ENCODE results near the gene ENOX2.

The ENOX2 gene

DNA sequence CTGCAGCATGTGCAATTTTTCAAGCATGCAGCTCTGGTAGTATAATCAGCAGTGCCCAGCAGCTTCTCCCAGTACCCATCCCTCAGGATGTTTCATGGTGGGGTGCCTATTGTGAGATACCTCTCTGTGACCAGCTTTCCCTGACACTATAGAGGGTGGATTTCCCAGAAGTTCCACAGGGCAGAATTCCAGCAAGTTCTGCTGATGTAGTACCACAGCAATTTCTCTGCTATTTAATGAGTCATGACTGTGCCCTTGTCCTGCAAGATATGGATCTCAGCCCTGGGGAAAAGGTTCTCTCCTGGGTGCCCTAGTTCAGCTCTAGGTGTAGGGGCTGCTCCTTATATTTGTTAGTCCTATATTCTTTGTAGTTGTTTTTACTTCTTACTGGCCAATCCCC, 174.8 kb downstream of the ENOX2 start:
- Histone ChIP-seq H4K20me1 (ENCODE audit: insufficient read depth, low read length) (no peaks in the 10 kb centered on the region), H3K9ac (ENCODE audit: low read depth, low read length) (no peak overlapping the region), H3K9me3 (ENCODE audit: insufficient read depth, low read length, severe bottlenecking) (peaks cover 2% of the 10 kb centered on the region), H3K27me3 (ENCODE audit: insufficient read depth, low read length, poor library complexity) (no peaks in the 10 kb centered on the region), H3K27ac (ENCODE audit: low read length) (no peak overlapping the region), H3K4me2 (ENCODE audit: insufficient read depth, low read length) (no peak overlapping the region), H3K36me3 (ENCODE audit: insufficient read depth, low read length) (no peaks in the 10 kb centered on the region), H3K4me1 (ENCODE audit: insufficient read depth, low read length) (no peaks in the 10 kb centered on the region), H2AFZ (ENCODE audit: low read depth, low read length) (no peak overlapping the region), H3K4me3 (ENCODE audit: low read depth in 1 of 2, low read length in 2 of 2) (no peak overlapping the region), H3K79me2 (ENCODE audit: insufficient read depth, low read length) (no peaks in the 10 kb centered on the region)
- DNase-seq (no peak), ATAC-seq (ENCODE audit: insufficient read depth, low read depth) (no peak)
- no peak for TF ChIP-seq EZH2 (IDR thresholded peaks at IDR 0.05; ENCODE audit: borderline replicate concordance, low read depth, low read length, severe bottlenecking)
- TF ChIP-seq, protein P1, sequence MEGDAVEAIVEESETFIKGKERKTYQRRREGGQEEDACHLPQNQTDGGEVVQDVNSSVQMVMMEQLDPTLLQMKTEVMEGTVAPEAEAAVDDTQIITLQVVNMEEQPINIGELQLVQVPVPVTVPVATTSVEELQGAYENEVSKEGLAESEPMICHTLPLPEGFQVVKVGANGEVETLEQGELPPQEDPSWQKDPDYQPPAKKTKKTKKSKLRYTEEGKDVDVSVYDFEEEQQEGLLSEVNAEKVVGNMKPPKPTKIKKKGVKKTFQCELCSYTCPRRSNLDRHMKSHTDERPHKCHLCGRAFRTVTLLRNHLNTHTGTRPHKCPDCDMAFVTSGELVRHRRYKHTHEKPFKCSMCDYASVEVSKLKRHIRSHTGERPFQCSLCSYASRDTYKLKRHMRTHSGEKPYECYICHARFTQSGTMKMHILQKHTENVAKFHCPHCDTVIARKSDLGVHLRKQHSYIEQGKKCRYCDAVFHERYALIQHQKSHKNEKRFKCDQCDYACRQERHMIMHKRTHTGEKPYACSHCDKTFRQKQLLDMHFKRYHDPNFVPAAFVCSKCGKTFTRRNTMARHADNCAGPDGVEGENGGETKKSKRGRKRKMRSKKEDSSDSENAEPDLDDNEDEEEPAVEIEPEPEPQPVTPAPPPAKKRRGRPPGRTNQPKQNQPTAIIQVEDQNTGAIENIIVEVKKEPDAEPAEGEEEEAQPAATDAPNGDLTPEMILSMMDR (IDR thresholded peaks at IDR 0.05; ENCODE audit: borderline replicate concordance, extremely low read depth, low read length, poor library complexity, severe bottlenecking): no peak

DNA sequence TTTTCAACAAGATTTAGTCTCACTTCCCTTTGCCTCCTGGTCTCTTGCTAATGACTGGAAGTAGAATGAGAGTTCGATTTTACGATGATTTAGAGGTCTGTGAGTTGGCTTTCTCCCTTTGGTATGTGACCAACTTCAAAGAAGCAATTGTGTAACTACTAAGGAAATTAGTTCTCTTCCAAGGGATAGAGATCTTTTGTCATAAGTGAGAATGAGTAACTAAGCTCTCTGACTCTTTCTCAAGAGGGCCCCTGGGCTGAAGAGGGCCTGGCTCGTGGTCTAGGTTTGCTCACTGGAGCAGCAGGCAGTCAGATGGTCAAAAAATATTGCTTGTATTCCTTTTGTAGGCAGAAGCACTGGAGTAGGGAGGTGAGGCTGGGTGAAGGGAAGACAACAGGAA, 176.3 kb downstream of the ENOX2 start:
- no peak for DNase-seq
- no peak overlapping the region for H3K4me2 ChIP-seq (ENCODE audit: insufficient read depth, low read length)

DNA sequence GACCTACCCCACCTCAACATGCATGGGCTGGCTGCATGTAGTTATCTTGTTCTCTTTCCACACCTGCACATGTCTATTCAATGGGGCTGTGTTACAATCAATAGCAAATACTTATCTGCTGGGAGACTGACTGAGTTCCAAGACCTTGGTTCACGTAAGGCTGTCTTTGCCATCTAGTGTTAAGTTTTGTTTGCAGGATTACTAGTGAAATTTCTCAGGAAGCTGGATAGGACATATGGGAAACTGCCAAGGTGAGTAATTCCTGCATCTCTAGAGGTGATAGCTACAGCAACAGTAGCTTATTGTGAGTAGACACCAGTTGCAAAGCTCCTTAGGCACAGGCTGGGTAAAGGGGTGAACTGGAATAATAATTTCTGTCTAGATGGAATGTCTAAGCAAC, 177.5 kb downstream of the ENOX2 start:
- Histone ChIP-seq H3K9ac (ENCODE audit: low read depth, low read length) (no peak overlapping the region), H3K4me2 (ENCODE audit: insufficient read depth, low read length) (no peak overlapping the region), H3K27me3 (ENCODE audit: insufficient read depth, low read length, poor library complexity) (no peaks in the 10 kb centered on the region), H3K27ac (ENCODE audit: low read length) (no peak overlapping the region), H3K79me2 (ENCODE audit: insufficient read depth, low read length) (no peaks in the 10 kb centered on the region), H3K36me3 (ENCODE audit: insufficient read depth, low read length) (no peaks in the 10 kb centered on the region), H4K20me1 (ENCODE audit: insufficient read depth, low read length) (no peaks in the 10 kb centered on the region), H3K4me3 (ENCODE audit: low read depth in 1 of 2, low read length in 2 of 2) (no peak overlapping the region), H3K9me3 (ENCODE audit: insufficient read depth, low read length, severe bottlenecking) (peaks cover 2% of the 10 kb centered on the region), H3K4me1 (ENCODE audit: insufficient read depth, low read length) (no peaks in the 10 kb centered on the region), H2AFZ (ENCODE audit: low read depth, low read length) (no peak overlapping the region)
- ATAC-seq (ENCODE audit: insufficient read depth, low read depth) (no peak), DNase-seq (no peak)
- TF ChIP-seq, protein P1 (IDR thresholded peaks at IDR 0.05; ENCODE audit: borderline replicate concordance, extremely low read depth, low read length, poor library complexity, severe bottlenecking): no peak
- no peak for TF ChIP-seq EZH2 (IDR thresholded peaks at IDR 0.05; ENCODE audit: borderline replicate concordance, low read depth, low read length, severe bottlenecking)

More for the DNA sequence above, 176.3 kb downstream of the ENOX2 start:
- TF ChIP-seq EZH2 (IDR thresholded peaks at IDR 0.05; ENCODE audit: borderline replicate concordance, low read depth, low read length, severe bottlenecking): no peak
- TF ChIP-seq, protein P1 (IDR thresholded peaks at IDR 0.05; ENCODE audit: borderline replicate concordance, extremely low read depth, low read length, poor library complexity, severe bottlenecking): no peak
- H3K9ac ChIP-seq (ENCODE audit: low read depth, low read length): no peak overlapping the region
- no peaks in the 10 kb centered on the region for H3K79me2 ChIP-seq (ENCODE audit: insufficient read depth, low read length)
- ATAC-seq (ENCODE audit: insufficient read depth, low read depth): no peak
- peaks cover 2% of the 10 kb centered on the region for H3K9me3 ChIP-seq (ENCODE audit: insufficient read depth, low read length, severe bottlenecking)
- H4K20me1 ChIP-seq (ENCODE audit: insufficient read depth, low read length): no peaks in the 10 kb centered on the region
- H3K4me1 ChIP-seq (ENCODE audit: insufficient read depth, low read length): no peaks in the 10 kb centered on the region
- no peaks in the 10 kb centered on the region for H3K36me3 ChIP-seq (ENCODE audit: insufficient read depth, low read length)
- no peak overlapping the region for H3K27ac ChIP-seq (ENCODE audit: low read length)
- no peak overlapping the region for H2AFZ ChIP-seq (ENCODE audit: low read depth, low read length)
- no peak overlapping the region for H3K4me3 ChIP-seq (ENCODE audit: low read depth in 1 of 2, low read length in 2 of 2)
- H3K27me3 ChIP-seq (ENCODE audit: insufficient read depth, low read length, poor library complexity): no peaks in the 10 kb centered on the region

DNA sequence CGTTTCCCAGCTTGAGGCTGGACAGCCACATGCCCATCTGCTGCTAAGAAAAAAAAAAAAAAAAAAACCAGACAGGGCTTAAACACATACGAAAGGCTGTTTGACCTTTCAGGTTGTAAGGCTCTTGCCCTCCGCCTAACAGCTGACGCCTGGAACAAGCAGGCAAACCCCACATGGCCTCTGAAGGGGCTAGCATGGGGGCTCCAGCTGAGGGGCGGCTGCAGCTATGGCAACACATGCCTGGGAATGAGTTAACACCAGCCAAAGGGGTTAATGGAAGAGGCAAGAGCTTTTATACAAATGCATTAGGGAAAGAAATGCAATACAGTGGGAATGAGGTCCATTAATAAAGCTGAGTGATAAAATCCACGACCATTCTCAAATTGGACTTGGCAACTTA, 183.6 kb downstream of the ENOX2 start:
- H3K4me3 ChIP-seq (ENCODE audit: low read depth in 1 of 2, low read length in 2 of 2): no peak overlapping the region
- no peak overlapping the region for H3K27ac ChIP-seq (ENCODE audit: low read length)
- H3K4me2 ChIP-seq (ENCODE audit: insufficient read depth, low read length): no peak overlapping the region
- H3K9ac ChIP-seq (ENCODE audit: low read depth, low read length): no peak overlapping the region
- H2AFZ ChIP-seq (ENCODE audit: low read depth, low read length): no peak overlapping the region
- DNase-seq (no peak), ATAC-seq (ENCODE audit: insufficient read depth, low read depth) (no peak)
- no peaks in the 10 kb centered on the region for H3K27me3 ChIP-seq (ENCODE audit: insufficient read depth, low read length, poor library complexity)
- no peaks in the 10 kb centered on the region for H3K79me2 ChIP-seq (ENCODE audit: insufficient read depth, low read length)
- no peaks in the 10 kb centered on the region for H4K20me1 ChIP-seq (ENCODE audit: insufficient read depth, low read length)
- H3K9me3 ChIP-seq (ENCODE audit: insufficient read depth, low read length, severe bottlenecking): no peaks in the 10 kb centered on the region
- TF ChIP-seq EZH2 (IDR thresholded peaks at IDR 0.05; ENCODE audit: borderline replicate concordance, low read depth, low read length, severe bottlenecking): no peak
- TF ChIP-seq, protein P1 (IDR thresholded peaks at IDR 0.05; ENCODE audit: borderline replicate concordance, extremely low read depth, low read length, poor library complexity, severe bottlenecking): no peak
- H3K4me1 ChIP-seq (ENCODE audit: insufficient read depth, low read length): no peaks in the 10 kb centered on the region
- no peaks in the 10 kb centered on the region for H3K36me3 ChIP-seq (ENCODE audit: insufficient read depth, low read length)

All from DND-41 (cell line).